H1 (cell line): ENCODE data around the gene GPR141. TPM values are rescaled to one million over a fixed set of nuclear protein-coding genes. Genes with fewer than 3 reads are reported as not detected.

ENCODE experiments used
- CTCF ChIA-PET: fragments of 300-600 bp; sonication (Branson Sonifier 250); formaldehyde crosslinking; loops from one replicate; lab custom pipeline; 2021; ENCODE audit not compliant: partially characterized antibody; lab: Charles Lee
- POLR2A ChIA-PET: fragments of 300-600 bp; sonication (Branson Sonifier 250); formaldehyde crosslinking; loops from one replicate; lab custom pipeline; 2021; ENCODE audit warnings: inconsistent platforms; ENCODE audit not compliant: partially characterized antibody; lab: Charles Lee
- DNase-seq, 2 experiments: peaks; one replicate each; pipeline versions ENCODE4 v3.0.0 to v3.0.0-alpha.2; 2010 to 2022; ENCODE audit warnings: low spot score in 2 of 2, low read depth in 1 of 2, mixed read lengths in 1 of 2
- FAIRE-seq: peaks from 2 replicates; lab custom pipeline; 2011; peaks lifted over from hg19 to GRCh38; lab: Jason Lieb, UNC
- H2AFZ ChIP-seq: 2 replicates; pipeline ENCODE4 v1.8.1; 2012; ENCODE audit warnings: low read length, inconsistent platforms
- H2AK5ac ChIP-seq: 2 replicates; pipeline ENCODE4 v1.6.1; 2013; ENCODE audit warnings: low read depth, low read length
- H2BK120ac ChIP-seq: replicated peaks from 2 replicates; pipeline ENCODE3; 2013; ENCODE audit warnings: low read depth, low read length, inconsistent platforms
- H2BK12ac ChIP-seq: 2 replicates; pipeline ENCODE4 v1.6.1; 2013; ENCODE audit warnings: low read depth, low read length
- H2BK15ac ChIP-seq: 2 replicates; pipeline ENCODE4 v1.6.1; 2013; ENCODE audit warnings: low read length
- H2BK20ac ChIP-seq: 2 replicates; pipeline ENCODE4 v1.6.1; 2013; ENCODE audit warnings: low read length
- H2BK5ac ChIP-seq: 2 replicates; pipeline ENCODE4 v1.6.1; 2013; ENCODE audit warnings: low read depth, low read length
- H3K14ac ChIP-seq: 2 replicates; pipeline ENCODE4 v1.6.1; 2013; ENCODE audit warnings: inconsistent platforms; ENCODE audit not compliant: insufficient read length
- H3K18ac ChIP-seq: 2 replicates; pipeline ENCODE4 v1.6.1; 2013; ENCODE audit warnings: low read length; ENCODE audit errors: extremely low read depth
- H3K23ac ChIP-seq: 2 replicates; pipeline ENCODE4 v1.6.1; 2013; ENCODE audit warnings: inconsistent platforms; ENCODE audit not compliant: insufficient read length
- H3K23me2 ChIP-seq: 2 replicates; pipeline ENCODE4 v1.6.1; 2013; ENCODE audit warnings: low read depth, low read length
- H3K27ac ChIP-seq: 2 replicates; pipeline ENCODE4 v1.6.1; 2011; ENCODE audit warnings: low read depth, low read length, inconsistent platforms
- H3K27me3 ChIP-seq, 4 experiments: replicated peaks in 1 of 4; 1 replicate in 1 of 4; 2 replicates in 3 of 4; pipeline versions ENCODE4 v1.6.1 to v1.8.1; 2011 to 2013; ENCODE audit warnings: low read length in 3 of 4, mild to moderate bottlenecking in 3 of 4, inconsistent platforms in 2 of 4, mixed read lengths in 2 of 4, moderate library complexity in 1 of 4; ENCODE audit not compliant: control insufficient read depth in 3 of 4, insufficient read depth in 3 of 4; ENCODE audit errors: extremely low read depth in 1 of 4
- H3K36me3 ChIP-seq, 4 experiments: 2 replicates each; pipeline versions ENCODE4 v1.6.1 to v1.8.1; 2011 to 2013; ENCODE audit warnings: mild to moderate bottlenecking in 4 of 4, low read length in 3 of 4, moderate library complexity in 2 of 4, control low read depth in 1 of 4, inconsistent platforms in 1 of 4; ENCODE audit not compliant: insufficient read depth in 4 of 4, control insufficient read depth in 2 of 4
- H3K4ac ChIP-seq: replicated peaks from 2 replicates; pipeline ENCODE3; 2013; ENCODE audit warnings: low read length, low read depth, mixed read lengths, inconsistent platforms; ENCODE audit not compliant: insufficient read length
- H3K4me1 ChIP-seq, 4 experiments: replicated peaks in 1 of 4; 1 replicate in 1 of 4; 2 replicates in 3 of 4; pipeline versions ENCODE4 v1.6.1 to v1.8.1; 2011 to 2013; ENCODE audit warnings: low read length in 3 of 4, inconsistent platforms in 2 of 4, mixed read lengths in 1 of 4; ENCODE audit not compliant: insufficient read depth in 4 of 4, control insufficient read depth in 3 of 4
- H3K4me2 ChIP-seq, 2 experiments: 2 replicates each; pipeline versions ENCODE4 v1.6.1 to v1.8.1; 2011 to 2013; ENCODE audit warnings: low read depth in 2 of 2, low read length in 2 of 2, control low read depth in 1 of 2, inconsistent platforms in 1 of 2, mild to moderate bottlenecking in 1 of 2; ENCODE audit not compliant: insufficient read depth in 1 of 2
- H3K4me3 ChIP-seq, 4 experiments: fragments of 200-600, 300-600 bp in 1 of 4; sonication (generic), shearing (Covaris generic), sonication (Bioruptor Twin) in 1 of 4; 2 replicates each; pipeline versions ENCODE4 v1.5.1 to v1.8.1; 2011 to 2016; ENCODE audit warnings: low read length in 4 of 4, low read depth in 3 of 4, control low read depth in 2 of 4, inconsistent platforms in 2 of 4, mild to moderate bottlenecking in 2 of 4, mixed read lengths in 1 of 4, moderate library complexity in 1 of 4; ENCODE audit not compliant: insufficient read depth in 2 of 4; ENCODE audit errors: extremely low read depth in 1 of 4
- H3K56ac ChIP-seq: replicated peaks from 2 replicates; pipeline ENCODE3; 2013; ENCODE audit warnings: low read depth, mild to moderate bottlenecking, mixed read lengths, low read length, inconsistent platforms; ENCODE audit not compliant: insufficient read length
- H3K79me1 ChIP-seq: 2 replicates; pipeline ENCODE4 v1.6.1; 2013; ENCODE audit warnings: low read depth, low read length, control low read depth
- H3K79me2 ChIP-seq, 2 experiments: 2 replicates each; pipeline versions ENCODE4 v1.6.1 to v1.8.1; 2012 to 2013; ENCODE audit warnings: low read length in 2 of 2, mild to moderate bottlenecking in 2 of 2, inconsistent platforms in 1 of 2; ENCODE audit not compliant: insufficient read depth in 2 of 2, control insufficient read depth in 1 of 2
- H3K9ac ChIP-seq, 4 experiments: replicated peaks in 1 of 4; 1 replicate in 1 of 4; 2 replicates in 3 of 4; pipeline versions ENCODE4 v1.6.1 to v1.8.1; 2011 to 2013; ENCODE audit warnings: low read depth in 3 of 4, low read length in 3 of 4, control low read depth in 2 of 4, mild to moderate bottlenecking in 2 of 4, moderate library complexity in 2 of 4, inconsistent platforms in 1 of 4; ENCODE audit errors: extremely low read depth in 1 of 4
- H3K9me3 ChIP-seq, 2 experiments: 2 replicates each; pipeline versions ENCODE4 v1.6.1 to v1.8.1; 2012 to 2013; ENCODE audit warnings: mild to moderate bottlenecking in 2 of 2, moderate library complexity in 2 of 2, control low read depth in 1 of 2, inconsistent platforms in 1 of 2, low read depth in 1 of 2, low read length in 1 of 2, mixed read lengths in 1 of 2; ENCODE audit not compliant: insufficient read depth in 2 of 2
- H4K20me1 ChIP-seq, 2 experiments: replicated peaks in 1 of 2; 2 replicates each; pipeline versions ENCODE3 to v1.8.1; 2011 to 2013; ENCODE audit warnings: inconsistent platforms in 2 of 2, low read length in 2 of 2, mild to moderate bottlenecking in 1 of 2; ENCODE audit not compliant: insufficient read depth in 2 of 2, control insufficient read depth in 1 of 2
- H4K5ac ChIP-seq: 2 replicates; pipeline ENCODE4 v1.6.1; 2013; ENCODE audit warnings: low read length, low read depth, mixed read lengths, inconsistent platforms; ENCODE audit not compliant: insufficient read length
- H4K8ac ChIP-seq: 2 replicates; pipeline ENCODE4 v1.8.0; 2013; ENCODE audit warnings: mild to moderate bottlenecking, moderate library complexity, low read length, inconsistent platforms; ENCODE audit not compliant: insufficient read depth; ENCODE audit errors: extremely low read depth
- H4K91ac ChIP-seq: replicated peaks from 2 replicates; pipeline ENCODE3; 2013; ENCODE audit warnings: low read length, mixed read lengths, inconsistent platforms; ENCODE audit not compliant: insufficient read length
- CHD2 ChIP-seq: IDR thresholded peaks from 2 replicates; pipeline ENCODE4 v1.6.1; 2012; ENCODE audit warnings: low read length, improper control_type of control experiment
- EP300 ChIP-seq, 2 experiments: IDR thresholded peaks; 1 replicate in 1 of 2; 2 replicates in 1 of 2; pipeline ENCODE4 v1.6.1; 2011 to 2012; ENCODE audit warnings: low read depth in 2 of 2, low read length in 2 of 2, mild to moderate bottlenecking in 2 of 2, borderline replicate concordance in 1 of 2, inconsistent platforms in 1 of 2, moderate library complexity in 1 of 2
- KDM5A ChIP-seq: fragments of 200-600 bp; IDR thresholded peaks from 2 replicates; pipeline ENCODE4 v1.7.1; 2012; ENCODE audit warnings: mild to moderate bottlenecking, low read length, inconsistent platforms, mixed read lengths
- NRF1 ChIP-seq: IDR thresholded peaks from 2 replicates; pipeline ENCODE4 v1.6.1; 2011; ENCODE audit warnings: mild to moderate bottlenecking, low read depth, low read length, improper control_type of control experiment
- RXRA ChIP-seq: IDR thresholded peaks from 2 replicates; pipeline ENCODE4 v1.6.1; 2011; ENCODE audit warnings: low read depth, mild to moderate bottlenecking, low read length, moderate library complexity; ENCODE audit not compliant: insufficient read depth
- SP2 ChIP-seq: IDR thresholded peaks from 2 replicates; pipeline ENCODE4 v1.6.1; 2012; ENCODE audit warnings: mild to moderate bottlenecking, low read length, inconsistent platforms
- WGBS, 2 experiments: shearing (Covaris generic) in 1 of 2; methylation state at CpG; one replicate each; pipeline versions ENCODE4 v1.1.6 to v1.1.7; 2013 to 2015; ENCODE audit warnings: low lambda C conversion rate in 2 of 2, mixed read lengths in 2 of 2, inconsistent platforms in 1 of 2, low coverage in 1 of 2, missing lambda C conversion rate in 1 of 2; ENCODE audit not compliant: insufficient replicate concordance in 2 of 2, insufficient coverage in 1 of 2, insufficient read length in 1 of 2; ENCODE audit errors: extremely low coverage in 1 of 2, missing lambda C conversion rate in 1 of 2; 5-methylcytosine and 5-hydroxymethylcytosine counted together
- polyA plus RNA-seq, 7 experiments: library from polyadenylated mRNA; depleted of rRNA in 3 of 7; stranded (reverse) in 5 of 7; unstranded in 2 of 7; fragments of >200 nt in 5 of 7; fragments of 200-250 nt in 2 of 7; gene quantifications; 1 replicate in 5 of 7; 2 replicates in 1 of 7; 4 replicates in 1 of 7; pipeline versions ENCODE4 v1.2.1 to v1.2.3, GENCODE V29; 2011 to 2013; ENCODE audit warnings: missing spikeins in 2 of 7, mixed read lengths in 2 of 7
- total RNA-seq: library from RNA; stranded (reverse); fragmentation: NEBNext Ultra II Directional; extraction: Animal tissue kit (Norgen Biotek cat#: 25700); gene quantifications from 2 replicates; pipeline ENCODE4 v1.2.1, GENCODE V29; 2021
- TF ChIP-seq, protein P1 (sequence below): IDR thresholded peaks from 2 replicates; pipeline ENCODE4 v1.6.1; 2011; ENCODE audit warnings: low read depth, mild to moderate bottlenecking, low read length; ENCODE audit not compliant: insufficient read depth
- TF ChIP-seq, protein P2 (sequence below): IDR thresholded peaks from 2 replicates; pipeline ENCODE4 v1.6.1; 2012; ENCODE audit warnings: inconsistent platforms

Gene GPR141
- total and polyA plus RNA-seq, 2 of the 8 experiments (the other 6 are each of a cell fraction or from before 2014, with no cell fraction given) = 0.45 to 1.0 TPM

DNA sequence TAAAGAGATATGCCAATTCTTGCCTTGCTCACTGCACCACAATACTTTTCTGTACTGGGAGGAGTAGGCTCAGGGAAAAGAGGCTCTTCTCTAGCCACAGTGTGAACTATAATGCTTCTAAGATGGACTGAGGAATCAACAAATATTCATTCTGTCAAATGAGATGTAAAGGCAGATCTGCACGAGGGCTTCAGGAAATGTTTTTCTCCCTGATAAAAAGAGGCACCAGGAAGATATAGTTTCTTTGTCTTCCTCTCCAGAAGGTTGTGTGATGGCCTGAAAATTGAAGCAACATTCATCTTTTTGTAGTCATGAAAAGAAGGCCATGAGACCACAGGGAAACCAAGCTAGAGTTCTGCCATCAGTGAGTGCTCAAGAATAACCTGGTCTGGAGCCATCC lies 85.7 kb downstream of the GPR141 start:
- Histone ChIP-seq H3K56ac (no peak overlapping the region), H2BK15ac (no peak overlapping the region), H2BK20ac (no peak overlapping the region), H3K9me3 (no peaks in the 10 kb centered on the region), H3K27me3 (no peaks in the 10 kb centered on the region), H3K9ac (no peak overlapping the region), H3K27ac (no peak overlapping the region), H2AFZ (no peak overlapping the region), H3K4me1 (no peaks in the 10 kb centered on the region), H2BK120ac (no peak overlapping the region), H4K8ac (no peak overlapping the region), H3K14ac (no peak overlapping the region), H4K91ac (no peak overlapping the region), H3K23me2 (no peaks in the 10 kb centered on the region), H4K5ac (no peak overlapping the region), H4K20me1 (no peaks in the 10 kb centered on the region), H3K4me3 (no peak overlapping the region), H2BK12ac (no peak overlapping the region), H3K4me2 (no peak overlapping the region), H2AK5ac (no peak overlapping the region), H3K23ac (no peak overlapping the region), H3K4ac (no peak overlapping the region), H2BK5ac (no peak overlapping the region), H3K18ac (no peak overlapping the region), H3K79me1 (no peaks in the 10 kb centered on the region), H3K36me3 (no peaks in the 10 kb centered on the region; a peak in 1 of 8 replicates), H3K79me2 (no peaks in the 10 kb centered on the region)
- POLR2A ChIA-PET = no interaction called here
- CTCF ChIA-PET = no interaction called here
- DNase-seq (no peak), FAIRE-seq (no peak)
- TF ChIP-seq KDM5A (no peak), EP300 (IDR thresholded peaks at IDR 0.05; ENCODE audit: borderline replicate concordance in 1 of 2, low read depth in 2 of 2, low read length in 2 of 2) (no peak), SP2 (no peak), NRF1 (no peak), RXRA (no peak), CHD2 (no peak)
- TF ChIP-seq, protein P1, sequence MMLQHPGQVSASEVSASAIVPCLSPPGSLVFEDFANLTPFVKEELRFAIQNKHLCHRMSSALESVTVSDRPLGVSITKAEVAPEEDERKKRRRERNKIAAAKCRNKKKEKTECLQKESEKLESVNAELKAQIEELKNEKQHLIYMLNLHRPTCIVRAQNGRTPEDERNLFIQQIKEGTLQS = no peak
- TF ChIP-seq, protein P2, sequence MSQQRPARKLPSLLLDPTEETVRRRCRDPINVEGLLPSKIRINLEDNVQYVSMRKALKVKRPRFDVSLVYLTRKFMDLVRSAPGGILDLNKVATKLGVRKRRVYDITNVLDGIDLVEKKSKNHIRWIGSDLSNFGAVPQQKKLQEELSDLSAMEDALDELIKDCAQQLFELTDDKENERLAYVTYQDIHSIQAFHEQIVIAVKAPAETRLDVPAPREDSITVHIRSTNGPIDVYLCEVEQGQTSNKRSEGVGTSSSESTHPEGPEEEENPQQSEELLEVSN = no peak
- 81% methylated on average over 1 of the region's 1 CpG; no CpG with 5 or more reads in 1 of the 2 experiments for WGBS, 2 experiments
